Measurements from ENCODE around the gene RBFOX2. TPM values are rescaled to one million over a fixed set of nuclear protein-coding genes. Genes with fewer than 3 reads are reported as not detected.

RBFOX2 gene
- total RNA-seq, 2 donors from 2014 or later, result 104 to 120 TPM

DNA sequence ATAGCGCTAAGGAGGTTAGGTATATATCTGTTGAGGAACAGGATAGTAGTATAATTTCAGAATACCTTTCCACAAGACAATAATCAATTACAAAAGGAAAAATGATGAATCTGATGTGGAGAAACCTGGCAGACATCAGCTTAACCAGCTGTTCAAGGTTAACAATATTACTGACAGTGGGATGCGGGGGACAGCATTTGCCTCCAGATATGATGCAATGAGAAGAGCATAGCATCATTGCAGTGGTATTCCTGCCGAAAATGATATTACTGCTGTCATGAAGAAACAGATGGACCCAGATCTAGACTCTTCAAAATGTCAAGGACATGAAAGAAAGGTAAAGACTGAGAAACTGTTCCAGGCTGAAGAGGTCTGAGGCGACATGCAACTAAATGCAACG is 49.7 kb downstream of the RBFOX2 start:
- Histone ChIP-seq H3K27me3 (ENCODE audit: control insufficient read depth, insufficient read depth, low read length, poor library complexity, severe bottlenecking) (no peaks in the 10 kb centered on the region), H3K36me3 (ENCODE audit: control insufficient read depth, insufficient read depth, low read length) (no peaks in the 10 kb centered on the region), H3K9ac (ENCODE audit: extremely low read depth, low read length, poor library complexity, severe bottlenecking) (no peak overlapping the region), H3K4me1 (ENCODE audit: control insufficient read depth, insufficient read depth, low read length) (peaks cover 7% of the 10 kb centered on the region), H3K9me3 (ENCODE audit: control insufficient read depth, low read length) (no peaks in the 10 kb centered on the region), H3K27ac (ENCODE audit: low read depth, low read length) (no peak overlapping the region), H3K4me3 (ENCODE audit: low read length) (no peak overlapping the region)
- TF ChIP-seq, protein P1, sequence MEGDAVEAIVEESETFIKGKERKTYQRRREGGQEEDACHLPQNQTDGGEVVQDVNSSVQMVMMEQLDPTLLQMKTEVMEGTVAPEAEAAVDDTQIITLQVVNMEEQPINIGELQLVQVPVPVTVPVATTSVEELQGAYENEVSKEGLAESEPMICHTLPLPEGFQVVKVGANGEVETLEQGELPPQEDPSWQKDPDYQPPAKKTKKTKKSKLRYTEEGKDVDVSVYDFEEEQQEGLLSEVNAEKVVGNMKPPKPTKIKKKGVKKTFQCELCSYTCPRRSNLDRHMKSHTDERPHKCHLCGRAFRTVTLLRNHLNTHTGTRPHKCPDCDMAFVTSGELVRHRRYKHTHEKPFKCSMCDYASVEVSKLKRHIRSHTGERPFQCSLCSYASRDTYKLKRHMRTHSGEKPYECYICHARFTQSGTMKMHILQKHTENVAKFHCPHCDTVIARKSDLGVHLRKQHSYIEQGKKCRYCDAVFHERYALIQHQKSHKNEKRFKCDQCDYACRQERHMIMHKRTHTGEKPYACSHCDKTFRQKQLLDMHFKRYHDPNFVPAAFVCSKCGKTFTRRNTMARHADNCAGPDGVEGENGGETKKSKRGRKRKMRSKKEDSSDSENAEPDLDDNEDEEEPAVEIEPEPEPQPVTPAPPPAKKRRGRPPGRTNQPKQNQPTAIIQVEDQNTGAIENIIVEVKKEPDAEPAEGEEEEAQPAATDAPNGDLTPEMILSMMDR (conservative IDR thresholded peaks at IDR 0.05), result no peak
- peaks cover 27% of the 10 kb centered on the region for H3K4me1 Mint-ChIP-seq
- WGBS, 2 experiments (ENCODE audit: insufficient coverage in 1 of 2, insufficient read length in 1 of 2), result 96 to 97% methylated on average over 4 to 5 of the region's 5 CpGs
- no peaks in the 10 kb centered on the region for H3K27me3 Mint-ChIP-seq (ENCODE audit: insufficient read depth)
- H3K9me3 Mint-ChIP-seq, result no peaks in the 10 kb centered on the region
- no peak for DNase-seq
- H3K4me3 Mint-ChIP-seq, result no peak overlapping the region
- H3K36me3 Mint-ChIP-seq (ENCODE audit: low read depth), result peaks cover 4% of the 10 kb centered on the region
- H3K27ac Mint-ChIP-seq, result no peak overlapping the region

DNA sequence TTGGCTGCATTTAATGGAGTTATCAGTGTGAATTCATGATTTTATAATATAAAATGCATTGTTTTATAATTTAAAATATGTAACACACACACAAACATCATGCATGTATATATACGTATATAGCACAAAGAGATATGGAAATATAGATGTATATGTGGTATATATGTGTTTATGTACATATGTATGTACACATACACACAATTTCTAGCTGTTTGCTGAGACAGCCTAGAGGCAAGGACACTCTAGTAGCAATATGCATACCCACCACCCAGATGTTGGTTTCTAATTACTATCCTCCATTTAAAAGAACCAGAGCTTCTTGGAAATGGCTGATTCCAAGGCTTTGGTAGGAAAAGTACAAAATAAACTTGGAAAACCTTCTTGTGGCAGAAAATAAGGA is 50.4 kb downstream of the RBFOX2 start:
- Histone ChIP-seq H3K4me1 (ENCODE audit: control insufficient read depth, insufficient read depth, low read length) (peaks cover 8% of the 10 kb centered on the region), H3K4me3 (ENCODE audit: low read length) (no peak overlapping the region), H3K9me3 (ENCODE audit: control insufficient read depth, low read length) (no peaks in the 10 kb centered on the region), H3K9ac (ENCODE audit: extremely low read depth, low read length, poor library complexity, severe bottlenecking) (no peak overlapping the region), H3K27me3 (ENCODE audit: control insufficient read depth, insufficient read depth, low read length, poor library complexity, severe bottlenecking) (no peaks in the 10 kb centered on the region), H3K36me3 (ENCODE audit: control insufficient read depth, insufficient read depth, low read length) (no peaks in the 10 kb centered on the region), H3K27ac (ENCODE audit: low read depth, low read length) (no peak overlapping the region)
- no CpG with 5 or more reads among the region's 1 CpG for WGBS, 2 experiments (ENCODE audit: insufficient coverage in 1 of 2, insufficient read length in 1 of 2)
- Mint-ChIP-seq H3K27ac (no peak overlapping the region), H3K27me3 (ENCODE audit: insufficient read depth) (no peaks in the 10 kb centered on the region), H3K36me3 (ENCODE audit: low read depth) (peaks cover 4% of the 10 kb centered on the region), H3K4me1 (peaks cover 26% of the 10 kb centered on the region), H3K9me3 (no peaks in the 10 kb centered on the region), H3K4me3 (no peak overlapping the region)
- DNase-seq, result no peak
- TF ChIP-seq, protein P1 (conservative IDR thresholded peaks at IDR 0.05), result no peak

DNA sequence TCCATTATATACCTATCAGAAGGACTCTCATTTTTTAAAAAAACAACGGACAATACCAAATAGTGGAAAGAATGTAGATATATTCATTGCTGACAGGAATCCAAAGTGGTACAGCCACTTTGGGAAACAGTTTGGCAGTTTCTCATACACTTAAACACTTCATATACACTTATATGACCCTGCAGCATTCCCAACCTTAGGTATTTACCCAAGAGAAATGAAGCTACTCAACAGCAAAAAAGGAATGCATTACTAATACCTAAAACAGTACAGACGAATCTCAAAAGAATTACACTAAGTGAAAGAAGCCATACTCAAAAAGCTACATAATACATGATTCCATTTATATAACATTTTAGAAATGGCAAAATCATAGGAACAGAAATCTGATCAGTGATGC is 51.5 kb downstream of the RBFOX2 start:
- Mint-ChIP-seq H3K27me3 (ENCODE audit: insufficient read depth) (no peaks in the 10 kb centered on the region), H3K4me1 (peaks cover 29% of the 10 kb centered on the region), H3K27ac (no peak overlapping the region), H3K9me3 (no peaks in the 10 kb centered on the region), H3K36me3 (ENCODE audit: low read depth) (peaks cover 2% of the 10 kb centered on the region), H3K4me3 (no peak overlapping the region)
- H3K9ac ChIP-seq (ENCODE audit: extremely low read depth, low read length, poor library complexity, severe bottlenecking), result no peak overlapping the region
- no peaks in the 10 kb centered on the region for H3K9me3 ChIP-seq (ENCODE audit: control insufficient read depth, low read length)
- TF ChIP-seq, protein P1 (conservative IDR thresholded peaks at IDR 0.05), result no peak
- H3K27ac ChIP-seq (ENCODE audit: low read depth, low read length), result no peak overlapping the region
- WGBS, 2 experiments (ENCODE audit: insufficient coverage in 1 of 2, insufficient read length in 1 of 2), result 90 to 94% methylated on average over 2 of the region's 2 CpGs
- no peak overlapping the region for H3K4me3 ChIP-seq (ENCODE audit: low read length)
- no peaks in the 10 kb centered on the region for H3K27me3 ChIP-seq (ENCODE audit: control insufficient read depth, insufficient read depth, low read length, poor library complexity, severe bottlenecking)
- H3K4me1 ChIP-seq (ENCODE audit: control insufficient read depth, insufficient read depth, low read length), result peaks cover 4% of the 10 kb centered on the region
- no peaks in the 10 kb centered on the region for H3K36me3 ChIP-seq (ENCODE audit: control insufficient read depth, insufficient read depth, low read length)
- no peak for DNase-seq
